GM21360 (cell line): ENCODE data around the gene THOC5.

ENCODE experiments used
- ATAC-seq: cut with Tn5 transposase; IDR thresholded peaks from one replicate; pipeline ENCODE4 v1.9.1; 2021; ENCODE audit warnings: mild to moderate bottlenecking, moderate library complexity; ENCODE audit not compliant: unreplicated experiment

THOC5 gene

GRCh38 chr22:29478326-29479276 lies 75.0 kb downstream of the THOC5 start:
- ATAC-seq, result no peak

DNA sequence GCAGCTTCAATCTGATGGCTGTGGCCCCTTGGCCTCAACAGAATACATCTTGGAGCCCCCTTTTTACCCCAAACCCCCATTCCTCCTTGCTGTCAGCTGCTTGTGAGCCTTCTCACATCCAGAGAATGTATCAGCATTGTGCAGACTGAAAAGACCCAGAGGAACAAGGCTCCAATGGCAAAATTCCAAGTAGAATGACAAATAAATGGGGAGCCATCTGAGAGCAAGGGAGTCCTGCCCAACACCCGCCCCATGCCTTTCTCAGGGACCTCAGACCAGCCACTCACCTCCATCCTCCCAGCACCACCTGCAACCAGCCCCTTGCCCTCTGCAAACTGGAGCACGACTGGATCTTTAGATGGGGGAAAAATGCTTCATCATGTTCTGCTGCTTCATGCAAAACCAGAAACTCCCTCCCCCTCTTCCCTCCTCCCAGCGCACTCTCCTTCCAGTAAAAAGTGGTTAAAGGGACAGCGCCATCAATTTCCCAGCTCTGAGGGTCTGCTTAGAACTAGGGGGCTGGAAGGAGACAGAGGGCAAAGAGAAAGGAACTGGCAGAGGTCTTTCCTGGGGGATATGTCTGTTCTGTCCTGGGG lies 75.7 kb downstream of the THOC5 start:
- ATAC-seq, result no peak

DNA sequence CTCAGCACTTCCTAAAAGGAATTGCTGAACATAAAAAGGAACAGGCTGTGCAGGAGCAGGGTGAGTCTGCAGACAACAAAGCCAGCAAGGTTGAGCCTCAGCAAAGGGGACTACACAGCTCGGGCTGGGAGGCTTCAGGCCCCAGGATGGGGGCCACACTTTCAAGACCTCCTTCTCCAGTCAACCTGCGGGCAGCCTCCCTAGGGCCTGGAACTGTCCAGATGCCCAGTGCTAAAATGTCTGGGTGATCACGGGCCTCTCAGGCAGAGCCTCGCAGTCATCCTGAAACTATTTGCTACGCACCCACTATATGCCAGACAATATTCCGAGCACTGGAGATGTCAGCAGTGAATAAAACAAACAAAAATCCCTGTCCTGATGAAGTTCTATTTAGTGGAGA lies 77.4 kb downstream of the THOC5 start:
- no peak for ATAC-seq

GRCh38 chr22:29475550-29475949 lies 78.0 kb downstream of the THOC5 start:
- ATAC-seq, result no peak

DNA sequence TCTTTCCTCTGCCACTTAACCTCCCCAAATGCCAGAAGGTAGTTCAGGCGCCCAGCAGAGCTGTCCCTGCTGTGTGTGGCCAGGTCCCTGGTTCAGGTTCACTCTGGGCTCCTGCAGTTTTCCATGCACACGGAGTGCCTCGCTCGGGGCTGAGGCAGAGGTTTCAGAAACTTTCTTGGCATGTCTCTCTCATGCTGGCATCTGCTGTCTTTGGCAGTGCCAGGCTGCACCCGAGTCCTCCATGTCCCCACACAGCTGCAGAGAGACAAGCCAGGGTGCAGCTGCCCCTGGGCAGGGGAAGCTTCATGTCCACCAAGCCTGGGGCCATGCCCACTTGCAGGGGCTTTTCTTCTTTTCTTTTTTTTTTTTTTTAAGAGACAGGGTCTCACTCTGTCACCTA lies 80.6 kb downstream of the THOC5 start:
- ATAC-seq, result no peak

DNA sequence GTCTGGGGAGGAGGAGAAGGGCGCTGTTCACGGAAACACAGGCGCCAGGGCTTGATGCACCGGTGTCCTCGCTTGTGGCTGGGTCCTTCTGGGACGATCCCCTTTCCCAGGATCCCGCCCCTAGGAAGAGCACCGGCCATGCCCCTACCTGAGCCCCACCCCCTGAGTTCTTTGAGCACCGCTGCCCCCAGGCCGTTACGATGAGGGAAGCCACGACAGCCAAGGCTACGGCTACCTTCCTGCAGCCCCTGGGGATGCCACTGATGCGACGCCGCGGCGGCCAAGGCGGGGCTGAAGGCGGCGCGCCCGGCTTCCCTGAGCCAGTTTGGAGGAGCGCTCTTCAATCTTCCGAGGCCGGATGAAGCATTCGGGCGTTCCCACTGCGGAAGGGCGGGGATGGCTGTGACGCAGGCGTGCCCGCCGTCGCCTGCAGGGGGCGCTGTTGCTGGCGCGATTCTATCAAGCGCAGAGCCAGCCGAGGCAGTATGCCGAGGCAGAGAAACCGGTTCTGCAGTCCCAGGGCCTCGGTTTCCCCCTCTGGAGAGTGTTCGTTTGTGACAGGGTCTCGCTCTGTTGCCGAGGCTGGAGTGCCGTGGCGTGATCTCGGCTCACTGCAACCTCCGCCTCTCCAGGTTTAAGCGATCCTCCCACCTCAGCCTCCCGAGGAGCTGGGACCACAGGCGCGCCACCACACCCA lies 83.2 kb downstream of the THOC5 start:
- no peak for ATAC-seq

- ATAC-seq, result no peak
Observed at GRCh38 chr22:29469755-29470154, 83.8 kb downstream of the THOC5 start.

DNA sequence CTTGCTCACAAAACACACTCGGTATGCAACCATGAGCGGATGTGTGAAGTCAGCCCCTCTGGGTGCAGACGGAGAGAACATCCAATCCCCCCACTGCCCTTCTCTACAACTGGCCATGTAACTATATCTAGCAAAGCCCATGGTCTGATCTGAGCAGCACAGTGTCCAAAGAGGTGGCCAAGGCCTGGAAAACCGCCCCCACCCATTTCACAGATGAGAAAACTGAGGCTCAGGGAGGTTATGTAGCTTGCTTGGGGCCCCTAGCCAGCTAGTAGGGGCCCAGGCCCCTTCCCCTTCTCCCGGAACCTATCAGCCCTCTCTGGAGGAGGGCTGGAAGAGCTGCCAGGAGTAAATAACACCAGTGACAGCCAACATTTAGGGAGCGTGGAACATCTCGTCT lies 89.0 kb downstream of the THOC5 start:
- no peak for ATAC-seq

DNA sequence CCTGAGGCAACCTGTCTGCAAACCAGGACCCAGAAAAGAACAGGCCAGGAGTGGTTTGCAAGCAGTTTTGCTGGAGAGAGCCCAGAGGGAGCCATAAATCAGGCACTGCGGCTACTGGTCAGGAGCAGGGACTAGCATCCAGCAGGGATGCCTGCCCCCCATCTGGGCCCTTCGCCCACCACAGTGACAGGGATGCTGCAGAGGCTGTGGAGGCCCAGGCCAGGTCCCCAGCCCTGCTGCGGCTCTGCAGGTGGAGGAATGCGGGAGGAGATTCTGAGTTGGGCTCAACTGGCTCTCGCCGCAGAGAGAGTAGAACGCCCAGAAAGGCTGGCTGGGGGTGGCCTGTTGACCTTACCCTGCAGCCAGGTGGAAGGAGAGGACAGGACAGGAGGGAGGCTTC lies 89.9 kb downstream of the THOC5 start:
- ATAC-seq, result no peak

- no peak for ATAC-seq
Observed at GRCh38 chr22:29461263-29461662, 92.3 kb downstream of the THOC5 start.

DNA sequence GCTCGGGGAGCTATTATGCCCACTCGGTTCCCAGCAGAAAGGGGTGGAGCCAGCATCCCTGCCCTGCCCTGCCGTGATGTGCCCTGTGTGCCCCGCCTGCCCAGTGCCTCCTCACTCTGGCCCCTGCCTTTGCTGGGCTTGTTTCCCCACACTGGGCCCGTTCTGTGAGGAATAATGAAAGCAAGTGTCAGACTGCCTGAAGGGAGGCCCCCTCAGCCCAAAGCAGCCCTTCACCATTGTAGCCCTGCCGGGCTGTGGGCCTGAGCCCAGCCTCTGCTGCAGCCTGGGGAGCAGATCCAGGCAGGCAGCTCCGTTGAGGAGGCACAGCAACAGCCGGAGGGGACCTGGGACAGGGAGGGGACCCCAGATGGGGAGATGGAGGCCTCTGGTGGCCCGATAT lies 93.8 kb downstream of the THOC5 start:
- no peak for ATAC-seq

DNA sequence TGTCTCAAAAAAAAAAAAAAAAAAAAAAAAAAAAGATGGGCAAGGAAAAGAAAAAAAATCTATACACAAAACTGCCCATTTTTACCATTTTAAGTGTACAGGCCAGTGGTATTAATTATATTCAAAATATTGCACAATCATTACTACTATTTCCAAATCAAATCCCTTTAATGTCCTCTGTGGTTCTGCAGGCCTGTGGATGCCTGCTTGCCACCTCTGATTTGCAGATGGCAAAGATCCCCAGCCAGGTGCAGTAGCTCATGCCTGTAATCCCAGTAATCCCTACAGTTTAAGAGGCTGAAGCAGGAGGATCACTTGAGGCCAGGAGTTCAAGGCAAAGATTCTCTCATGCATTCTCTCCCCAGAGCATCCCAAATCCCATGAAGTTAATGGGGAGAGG lies 95.0 kb downstream of the THOC5 start:
- no peak for ATAC-seq

DNA sequence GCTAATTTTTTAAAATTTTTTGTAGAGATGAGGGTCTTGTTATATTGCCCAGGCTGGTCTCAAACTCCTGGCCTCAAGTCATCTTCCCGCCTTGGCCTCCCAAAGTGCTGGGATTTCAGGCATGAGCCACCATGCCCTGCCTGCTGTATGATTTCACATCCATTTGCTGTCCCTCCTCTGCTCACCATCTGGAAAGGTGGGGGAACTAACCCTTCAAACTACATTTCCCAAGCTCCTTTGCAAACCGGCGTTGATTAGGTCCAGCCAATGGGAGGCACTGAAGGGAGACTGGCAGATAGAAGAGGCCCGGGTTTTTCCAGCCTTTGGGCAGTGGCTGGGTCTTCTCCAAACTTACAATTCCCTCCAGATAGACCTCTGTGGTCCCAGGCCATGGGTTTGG lies 95.8 kb downstream of the THOC5 start:
- ATAC-seq, result no peak

DNA sequence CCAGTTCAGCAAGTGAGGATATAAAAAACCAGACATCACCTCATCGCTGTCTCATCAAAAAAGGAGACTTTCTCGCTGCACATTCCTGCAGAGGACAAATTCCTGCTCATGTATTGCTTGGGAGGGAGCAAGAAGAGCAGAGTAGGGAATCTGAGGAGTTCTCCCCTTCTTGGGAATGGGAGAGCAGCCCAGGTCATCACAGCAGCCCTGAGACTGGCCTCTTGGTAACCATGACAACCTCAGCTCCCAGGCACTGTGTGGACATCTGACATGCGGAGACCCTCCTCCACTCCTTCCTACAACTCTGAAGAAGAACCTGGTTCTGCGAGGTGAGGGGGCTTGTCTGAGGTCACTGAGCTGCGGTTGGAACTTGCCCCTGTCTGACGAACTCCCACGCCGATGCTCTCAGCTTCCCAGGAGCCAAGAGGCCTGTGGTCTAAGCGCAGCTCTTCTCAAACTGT lies 97.3 kb downstream of the THOC5 start:
- no peak for ATAC-seq
